HG03095 (cell line): Measurements from ENCODE around the gene TMEM271.
"Not testable (repeated sequence)": the region's sequence is repeated elsewhere in the genome, so short reads cannot be mapped to it uniquely, and the experiment has no call there.

ENCODE experiments used
- ATAC-seq: cut with Tn5 transposase; IDR thresholded peaks from one replicate; pipeline ENCODE4 v1.9.1; 2021; ENCODE audit warnings: moderate library complexity; ENCODE audit not compliant: unreplicated experiment

TMEM271 gene

GRCh38 chr4:566508-567295, 9.4 kb downstream of the TMEM271 start:
- ATAC-seq = no peak

GRCh38 chr4:566035-566434, 10.1 kb downstream of the TMEM271 start:
- ATAC-seq = no peak

- ATAC-seq = not testable (repeated sequence)
Measured at GRCh38 chr4:565614-566013, 10.5 kb downstream of the TMEM271 start.

- not testable (repeated sequence) for ATAC-seq
Measured at GRCh38 chr4:562458-562857, 13.6 kb downstream of the TMEM271 start.

- no peak for ATAC-seq
Measured at GRCh38 chr4:561426-561825, 14.7 kb downstream of the TMEM271 start.

- ATAC-seq = no peak
Measured at GRCh38 chr4:560731-561291, 15.3 kb downstream of the TMEM271 start.

- no peak for ATAC-seq
Measured at GRCh38 chr4:560061-560460, 16.0 kb downstream of the TMEM271 start.

GRCh38 chr4:555566-556275, 20.4 kb downstream of the TMEM271 start:
- ATAC-seq = no peak

GRCh38 chr4:554793-555320, 21.2 kb downstream of the TMEM271 start:
- ATAC-seq = not testable (repeated sequence)

GRCh38 chr4:552019-552418, 24.1 kb downstream of the TMEM271 start:
- ATAC-seq = no peak

- ATAC-seq = not testable (repeated sequence)
Measured at GRCh38 chr4:550268-550667, 25.8 kb downstream of the TMEM271 start.

- ATAC-seq = no peak
Measured at GRCh38 chr4:548976-549375, 27.1 kb downstream of the TMEM271 start.

GRCh38 chr4:545612-546011, 30.5 kb downstream of the TMEM271 start:
- no peak for ATAC-seq

- no peak for ATAC-seq
Measured at GRCh38 chr4:544386-545105, 31.5 kb downstream of the TMEM271 start.

- no peak for ATAC-seq
Measured at GRCh38 chr4:541271-541670, 34.8 kb downstream of the TMEM271 start.

GRCh38 chr4:538542-539142, 37.5 kb downstream of the TMEM271 start:
- no peak for ATAC-seq

GRCh38 chr4:537436-538264, 38.4 kb downstream of the TMEM271 start:
- no peak for ATAC-seq

GRCh38 chr4:536351-536972, 39.6 kb downstream of the TMEM271 start:
- no peak for ATAC-seq

- no peak for ATAC-seq
Measured at GRCh38 chr4:535924-536281, 40.2 kb downstream of the TMEM271 start.
